GM21723 (cell line): ENCODE results near the gene SLC22A17.
"Not testable (repeated sequence)": the region's sequence is repeated elsewhere in the genome, so short reads cannot be mapped to it uniquely, and the experiment has no call there.

Source experiments
- ATAC-seq: cut with Tn5 transposase; IDR thresholded peaks from one replicate; pipeline ENCODE4 v1.9.1; 2021; ENCODE audit warnings: mild to moderate bottlenecking, moderate library complexity; ENCODE audit not compliant: unreplicated experiment

The SLC22A17 gene

DNA sequence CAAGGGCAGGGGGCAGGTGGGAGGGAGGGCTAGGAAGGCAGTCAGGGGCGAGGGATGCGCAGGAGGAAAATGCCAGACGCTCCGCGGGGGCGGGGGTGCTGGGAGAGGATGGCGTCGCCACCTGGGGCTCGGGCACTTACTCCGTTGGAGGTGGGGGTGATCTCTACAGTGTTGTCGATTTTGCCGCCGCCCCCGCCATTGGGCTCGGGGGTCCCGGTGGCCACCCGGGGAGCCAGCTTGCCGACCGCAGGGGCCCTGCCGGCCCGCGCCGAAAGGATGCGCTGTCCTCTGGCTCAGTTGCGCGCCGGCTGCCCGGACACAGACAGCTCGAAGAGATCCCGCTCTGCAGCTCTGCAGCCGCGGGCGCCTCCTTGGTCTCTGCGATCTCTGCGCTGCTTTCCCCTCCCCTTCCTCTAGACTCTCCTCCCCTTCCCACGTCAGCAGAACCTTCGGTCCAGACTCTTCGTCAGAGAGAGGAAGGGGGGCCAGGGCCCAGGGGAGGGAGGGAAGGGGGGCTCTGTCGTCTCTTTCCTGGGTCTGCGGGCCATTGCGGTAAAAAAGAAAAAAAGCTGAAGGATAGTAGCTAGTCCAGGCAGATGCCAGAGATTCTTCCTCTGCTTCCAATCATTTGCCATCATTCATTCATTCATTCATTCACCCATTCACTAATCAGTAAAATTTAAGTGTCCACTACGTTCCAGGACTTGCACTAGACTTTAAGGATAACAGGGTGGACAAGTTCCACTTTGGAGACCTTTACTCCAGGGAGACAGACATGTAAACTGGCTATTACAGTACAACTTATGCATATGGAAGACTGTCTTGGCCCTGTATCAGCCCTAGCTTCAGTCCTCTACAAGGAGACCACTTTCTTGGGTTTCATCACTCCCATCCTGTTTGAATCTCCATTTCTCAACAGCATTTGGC is at the start of gene SLC22A17:
SLC22A17 (minus strand) TSS at position 382 of the 927 bp plus-strand sequence.
- no peak for ATAC-seq

- no peak for ATAC-seq
Observed at GRCh38 chr14:23401291-23401690, 48.6 kb upstream of the SLC22A17 start.

DNA sequence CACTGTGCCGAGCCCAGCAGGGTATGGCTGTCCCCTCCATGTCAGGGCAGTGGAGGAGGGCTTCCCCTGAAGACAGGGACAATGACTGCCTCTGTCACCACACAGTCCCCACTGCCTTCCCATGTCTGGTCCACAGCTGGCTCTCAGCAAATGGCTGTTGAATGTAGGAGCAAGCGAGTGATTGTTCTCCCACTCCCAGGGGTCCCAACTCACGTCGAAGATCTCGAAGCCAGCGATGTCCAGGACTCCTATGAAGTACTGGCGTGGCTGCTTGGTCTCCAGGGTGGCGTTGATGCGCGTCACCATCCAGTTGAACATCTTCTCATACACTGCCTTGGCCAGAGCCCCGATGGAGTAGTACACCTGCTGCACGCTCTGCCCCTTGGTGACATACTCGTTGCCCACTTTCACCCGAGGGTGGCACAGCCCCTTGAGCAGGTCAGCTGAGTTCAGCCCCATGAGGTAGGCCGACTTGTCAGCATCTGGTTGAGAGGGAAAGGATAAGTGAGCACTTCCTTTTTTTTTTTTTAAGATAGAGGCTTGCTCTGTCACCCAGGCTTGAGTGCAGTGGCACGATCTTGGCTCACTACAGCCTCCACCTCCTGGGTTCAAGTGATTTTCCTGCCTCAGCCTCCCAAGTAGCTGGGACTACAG is 47.9 kb upstream of the SLC22A17 start:
- ATAC-seq, result not testable (repeated sequence)

DNA sequence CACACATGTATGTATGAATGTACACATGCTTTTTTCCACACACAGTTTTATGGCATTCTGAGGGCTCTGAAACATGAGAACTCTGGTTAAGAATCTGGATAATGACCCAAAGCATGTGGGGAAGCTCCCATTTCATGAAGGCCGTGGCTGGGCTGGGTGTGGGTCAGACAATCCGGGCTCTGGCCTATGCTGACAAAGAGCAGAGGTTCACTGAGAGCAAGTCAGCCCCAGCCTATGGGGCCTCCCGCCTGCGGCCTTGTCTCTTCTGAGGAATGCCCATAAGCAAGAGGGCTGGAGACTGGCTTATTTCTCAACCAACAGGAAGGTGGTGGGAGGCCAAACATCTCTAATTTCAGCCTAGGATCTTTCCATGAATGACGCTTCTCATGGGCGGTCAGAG is 46.9 kb upstream of the SLC22A17 start:
- no peak for ATAC-seq

GRCh38 chr14:23399136-23399535 is 46.4 kb upstream of the SLC22A17 start:
- no peak for ATAC-seq

DNA sequence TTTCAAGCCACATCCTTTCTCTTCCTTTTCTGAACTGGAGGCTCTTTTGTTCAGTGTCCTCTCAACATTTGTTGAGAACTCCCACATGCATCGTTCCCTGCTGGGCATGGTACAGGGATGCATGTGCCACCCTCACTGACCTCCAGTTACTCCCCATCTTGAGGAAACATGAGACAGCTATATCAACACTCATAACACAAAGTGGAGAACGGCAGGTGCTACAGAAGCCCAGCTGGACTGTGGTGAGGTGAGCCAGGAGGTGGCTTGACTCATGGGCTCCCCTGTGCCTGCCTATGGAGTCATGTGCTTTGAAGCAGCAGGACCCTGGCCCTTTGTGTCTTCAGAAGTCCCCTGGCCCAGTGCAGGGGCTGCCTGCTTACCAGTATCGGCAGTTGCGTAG is 45.7 kb upstream of the SLC22A17 start:
- ATAC-seq, result no peak

- ATAC-seq, result no peak
Observed at GRCh38 chr14:23396781-23397407, 44.2 kb upstream of the SLC22A17 start.

DNA sequence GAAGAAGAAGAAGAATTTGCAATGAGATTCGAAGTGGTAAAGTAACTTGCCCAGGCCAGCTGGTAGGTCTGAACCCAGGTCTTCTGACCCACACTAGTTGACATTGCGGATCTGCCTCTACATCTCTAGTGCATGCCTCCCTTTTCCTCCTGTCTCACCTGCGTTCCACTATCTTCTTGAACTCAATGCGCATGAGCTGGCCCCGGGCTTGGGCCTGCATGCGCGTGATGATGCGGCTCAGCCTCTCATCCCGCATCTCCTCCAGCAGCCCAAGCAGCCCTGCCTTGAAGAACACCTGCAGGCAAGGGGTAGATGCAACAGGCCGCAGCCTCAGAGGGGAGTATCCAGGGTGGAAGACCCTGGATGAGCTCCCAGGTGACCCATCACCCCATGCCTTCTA is 43.4 kb upstream of the SLC22A17 start:
- ATAC-seq, result no peak

DNA sequence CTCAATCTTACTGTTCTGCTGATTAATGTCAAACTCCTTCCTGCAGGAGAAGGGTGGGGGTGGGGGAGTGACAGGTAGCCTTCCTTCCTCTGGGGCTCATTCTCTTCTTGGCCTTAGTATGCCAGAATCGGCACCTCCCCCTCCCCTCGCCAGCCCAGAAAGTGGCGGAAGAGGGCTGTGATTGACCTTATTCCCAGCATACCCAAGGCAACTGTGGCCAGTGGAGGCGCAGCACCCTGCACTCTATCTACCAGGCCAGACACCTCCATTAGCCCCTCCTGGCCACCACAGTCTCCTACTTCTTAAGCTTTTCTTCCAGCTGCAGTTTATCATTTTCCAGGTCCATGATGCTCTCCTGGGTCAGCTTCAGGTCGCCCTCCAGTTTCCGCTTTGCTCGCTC is 39.9 kb upstream of the SLC22A17 start:
- ATAC-seq, result no peak

GRCh38 chr14:23389871-23390270 is 37.2 kb upstream of the SLC22A17 start:
- not testable (repeated sequence) for ATAC-seq

GRCh38 chr14:23389396-23389795 is 36.7 kb upstream of the SLC22A17 start:
- no peak for ATAC-seq

DNA sequence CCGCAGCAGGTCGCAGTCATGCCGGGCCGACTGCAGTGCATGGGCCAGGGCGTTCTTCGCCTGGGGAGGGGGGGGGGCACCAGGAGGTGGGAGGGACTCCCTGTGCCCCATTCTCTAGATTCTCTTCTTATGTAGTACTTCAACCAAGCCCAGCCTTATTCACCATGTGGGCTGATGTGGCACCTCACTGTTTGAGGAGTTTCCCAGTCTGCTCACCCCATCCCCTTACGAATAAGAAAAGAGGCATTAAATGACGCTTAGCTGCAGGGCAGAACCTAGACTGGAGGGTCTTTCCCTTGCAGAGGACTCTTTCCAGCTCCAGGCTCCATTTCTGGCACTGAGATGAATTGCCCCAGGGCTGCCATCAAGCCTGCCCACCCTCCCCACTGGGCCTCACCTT is 36.3 kb upstream of the SLC22A17 start:
- ATAC-seq, result no peak

DNA sequence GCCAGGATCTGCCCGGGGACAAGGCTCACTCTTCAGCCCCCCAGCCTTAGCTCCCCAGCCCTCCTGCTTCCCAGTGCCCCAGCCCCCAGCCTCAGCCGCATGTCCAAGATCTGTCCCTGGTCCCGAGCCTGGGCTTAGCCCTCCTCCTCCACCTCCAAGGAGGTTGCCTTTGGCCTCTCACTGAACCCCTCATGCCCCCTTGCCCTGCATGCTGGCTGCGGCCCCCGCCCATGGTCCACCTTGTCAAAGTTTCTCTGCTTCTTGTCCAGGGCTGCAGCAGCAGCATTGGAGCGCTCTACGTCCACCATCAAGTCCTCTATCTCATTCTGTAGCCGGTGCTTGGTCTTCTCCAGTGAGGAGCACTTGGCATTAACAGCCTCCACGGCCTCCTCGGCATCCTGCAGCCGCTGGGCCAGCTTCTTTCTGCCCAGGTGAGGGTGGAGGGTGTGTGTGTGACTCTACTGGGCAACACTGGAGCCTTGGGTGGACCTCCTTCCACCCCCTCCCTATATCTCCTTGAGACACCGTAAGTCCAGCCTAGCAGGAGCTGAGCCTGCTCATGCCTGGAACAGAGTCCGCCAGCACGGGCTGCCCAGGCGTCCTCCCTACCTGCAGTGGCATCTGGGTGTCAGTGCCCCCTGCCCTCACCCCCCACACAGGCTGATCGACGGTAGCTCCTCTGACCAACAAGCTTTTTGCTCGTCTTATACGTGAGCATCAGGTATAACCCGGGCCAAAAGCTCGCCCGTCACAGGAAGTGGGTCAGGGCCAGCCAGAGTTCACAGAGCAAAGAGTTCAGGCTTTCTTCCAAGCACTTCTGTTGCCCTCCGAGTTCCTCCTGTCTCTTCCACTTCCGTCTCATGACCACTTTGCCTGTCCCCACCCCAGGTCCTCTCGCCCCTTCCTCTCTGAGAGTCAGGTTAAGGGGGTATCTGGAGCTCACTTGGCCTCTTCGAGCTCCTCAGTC is 35.5 kb upstream of the SLC22A17 start:
- no peak for ATAC-seq

GRCh38 chr14:23386999-23387398 is 34.3 kb upstream of the SLC22A17 start:
- ATAC-seq, result no peak

GRCh38 chr14:23386266-23386657 is 33.6 kb upstream of the SLC22A17 start:
- not testable (repeated sequence) for ATAC-seq

DNA sequence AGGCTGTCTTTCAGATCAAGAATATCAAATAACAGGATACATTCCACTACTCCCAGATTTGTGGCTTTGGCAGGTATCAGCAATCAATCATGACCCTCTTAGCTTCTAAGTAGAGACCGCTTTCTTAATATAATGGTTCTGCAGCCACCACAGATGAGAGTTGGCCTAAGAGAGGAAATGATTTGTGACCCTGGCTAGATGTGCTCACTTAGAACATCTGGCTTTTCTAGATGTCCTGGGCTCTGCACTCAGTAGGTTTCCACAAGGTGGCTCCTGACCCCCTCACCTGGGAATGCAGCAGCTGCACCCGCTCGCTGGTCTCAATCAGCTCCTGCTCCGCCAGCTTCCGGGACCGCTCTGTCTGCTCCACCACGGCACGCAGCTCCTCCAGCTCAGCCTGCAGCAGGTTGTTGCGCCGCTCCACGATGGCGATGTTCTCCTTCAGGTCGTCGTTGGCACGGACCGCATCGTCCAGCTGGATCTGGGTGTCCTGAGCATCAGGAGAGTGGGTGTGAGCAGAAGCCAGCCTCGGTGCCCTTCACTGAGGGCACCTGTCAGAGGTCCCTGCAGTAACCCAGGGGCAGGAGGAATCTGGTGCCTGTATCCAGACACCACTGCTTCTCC is 33.1 kb upstream of the SLC22A17 start:
- ATAC-seq, result no peak

- ATAC-seq, result no peak
Observed at GRCh38 chr14:23385244-23385641, 32.6 kb upstream of the SLC22A17 start.

- no peak for ATAC-seq
Observed at GRCh38 chr14:23384364-23385080, 31.8 kb upstream of the SLC22A17 start.

- no peak for ATAC-seq
Observed at GRCh38 chr14:23382731-23383440, 30.2 kb upstream of the SLC22A17 start.
